ENCODE data around the gene CBLN3. TPM values are rescaled to one million over a fixed set of nuclear protein-coding genes. Genes with fewer than 3 reads are reported as not detected.

CBLN3 gene
- total and polyA plus RNA-seq, 2 of the 4 experiments (the other 2 are of a cell fraction), result 0.72 to 4.5 TPM

- peaks cover 6% of the 10 kb centered on the region; the same call in 1 of the 2 replicates for H3K9me1 ChIP-seq (ENCODE audit: insufficient read depth, low read length)
- no peaks in the 10 kb centered on the region; a peak in 1 of 4 replicates for H3K79me1 ChIP-seq (ENCODE audit: low read depth in 1 of 2, low read length in 2 of 2)
- no peak overlapping the region for H4K8ac ChIP-seq (ENCODE audit: low read depth in 2 of 2, low read length in 2 of 2)
- BruUV-seq (replicated peaks), result no TSS peak
- 0 out of 2 replicates have a peak, but pooled peaks cover 3% of the 10 kb centered on the region for H4K20me1 ChIP-seq (ENCODE audit: insufficient read depth, low read length)
- no peak overlapping the region for H2AK9ac ChIP-seq (replicated peaks; ENCODE audit: low read depth, low read length, poor library complexity)
- H2BK15ac ChIP-seq (ENCODE audit: low read depth, low read length), result no peak overlapping the region
- no peak overlapping the region for H2BK120ac ChIP-seq (ENCODE audit: low read depth, low read length)
- H3K56ac ChIP-seq (ENCODE audit: extremely low read depth, insufficient read depth, low read length), result no peak overlapping the region
- H2BK5ac ChIP-seq (ENCODE audit: low read depth, low read length, poor library complexity, severe bottlenecking), result no peak overlapping the region
- H3K4me1 ChIP-seq (ENCODE audit: control insufficient read depth, insufficient read depth, low read length), result no peaks in the 10 kb centered on the region
- H3K27me3 ChIP-seq (ENCODE audit: control insufficient read depth, insufficient read depth, low read length), result peaks cover 8% of the 10 kb centered on the region
- no peak overlapping the region for H3K14ac ChIP-seq (replicated peaks; ENCODE audit: low read depth, low read length)
- H4K91ac ChIP-seq (ENCODE audit: insufficient read depth, low read depth, low read length), result no peak overlapping the region
- no peak overlapping the region for H3K27ac ChIP-seq (ENCODE audit: insufficient read depth, low read length)
- no peak overlapping the region for H3K18ac ChIP-seq (ENCODE audit: low read depth, low read length)
- in situ Hi-C loops (cut with MboI; ENCODE audit: low sequenced_read_pairs), result no loop called here
- no peak overlapping the region for H3K4ac ChIP-seq (ENCODE audit: low read depth, low read length)
- H2BK20ac ChIP-seq (ENCODE audit: low read depth, low read length), result no peak overlapping the region
- no peak overlapping the region for H3K4me3 ChIP-seq (ENCODE audit: insufficient read depth, low read depth, low read length)
- no peak overlapping the region for H3K23ac ChIP-seq (ENCODE audit: low read depth, low read length)
- CTCF ChIA-PET, result no interaction called here
- no peak overlapping the region for H4K5ac ChIP-seq (ENCODE audit: low read depth, low read length)
- H3K36me3 ChIP-seq (ENCODE audit: control insufficient read depth, insufficient read depth, low read length), result peaks cover 30% of the 10 kb centered on the region; the same call in 1 of the 2 replicates
- TF ChIP-seq MXI1 (IDR thresholded peaks at IDR 0.05; ENCODE audit: borderline replicate concordance, low read depth, low read length), result no peak
- TF ChIP-seq ELK1 (IDR thresholded peaks at IDR 0.05; ENCODE audit: borderline replicate concordance, low read depth, low read length), result no peak
- no peak for TF ChIP-seq CTCF (conservative IDR thresholded peaks at IDR 0.05; ENCODE audit: low read depth, low read length)
- no peak for TF ChIP-seq FOS (IDR thresholded peaks at IDR 0.05; ENCODE audit: low read depth, low read length)
- TF ChIP-seq BHLHE40 (IDR thresholded peaks at IDR 0.05; ENCODE audit: low read depth, low read length), result no peak
- TF ChIP-seq MAFK (IDR thresholded peaks at IDR 0.05; ENCODE audit: low read depth, low read length), result no peak
- TF ChIP-seq POLR2A (IDR thresholded peaks at IDR 0.05; ENCODE audit: low read depth, low read length), result no peak
- TF ChIP-seq CHD1 (IDR thresholded peaks at IDR 0.05; ENCODE audit: low read depth, low read length), result no peak
- no peak for TF ChIP-seq USF2 (IDR thresholded peaks at IDR 0.05; ENCODE audit: low read depth, low read length)
- TF ChIP-seq MAZ (IDR thresholded peaks at IDR 0.05; ENCODE audit: borderline replicate concordance, low read depth, low read length), result no peak
- TF ChIP-seq RFX5 (IDR thresholded peaks at IDR 0.05; ENCODE audit: low read depth, low read length), result no peak
- no peak for TF ChIP-seq NFE2L2 (IDR thresholded peaks at IDR 0.05; ENCODE audit: low read depth, low read length)
- no peak for TF ChIP-seq RAD21 (IDR thresholded peaks at IDR 0.05; ENCODE audit: low read length)
- TF ChIP-seq SMC3 (IDR thresholded peaks at IDR 0.05; ENCODE audit: low read depth, low read length), result no peak
- dilution Hi-C loops (cut with HindIII; ENCODE audit: low sequenced_read_pairs, unreplicated experiment), result no loop called here
- intact Hi-C loops (cut with micrococcal nuclease), result no loop called here
- no peak overlapping the region for H3K9ac ChIP-seq (ENCODE audit: low read depth, low read length)
- WGBS, 2 experiments (ENCODE audit: extremely low coverage in 2 of 2, insufficient read length in 1 of 2), result no CpG with 5 or more reads among the region's 1 CpG
- no peak overlapping the region for H2AK5ac ChIP-seq (ENCODE audit: low read depth, low read length)
- no peak for DNase-seq
- H3K9me3 ChIP-seq (ENCODE audit: control insufficient read depth, insufficient read depth, low read length), result no peaks in the 10 kb centered on the region
- POLR2A ChIA-PET (ENCODE audit: unreplicated experiment), result no interaction called here
- no peak overlapping the region for H3K4me2 ChIP-seq (ENCODE audit: low read depth, low read length)
- H2AFZ ChIP-seq (replicated peaks; ENCODE audit: low read length, poor library complexity), result no peak overlapping the region
- ATAC-seq (ENCODE audit: low read depth), result no peak
These were observed 15.4 kb downstream of the CBLN3 start for GRCh38 chr14:24414077-24414476.

Data from IMR-90 (cell line).